Adipocyte (in vitro differentiated cells): ENCODE measurements around the gene ZNF33A.
"Not testable (repeated sequence)": the region's sequence is repeated elsewhere in the genome, so short reads cannot be mapped to it uniquely, and the experiment has no call there.

Experiments used
- DNase-seq: peaks from one replicate; pipeline ENCODE4 v3.0.0-alpha.2; 2015; ENCODE audit warnings: low read depth
- H3K27me3 ChIP-seq: replicated peaks from 2 replicates; pipeline ENCODE4 v1.7.0; 2013; ENCODE audit warnings: mild to moderate bottlenecking, low read length, moderate library complexity; ENCODE audit not compliant: control insufficient read depth, insufficient read depth
- H3K36me3 ChIP-seq: 2 replicates; pipeline ENCODE4 v1.7.0; 2013; ENCODE audit warnings: low read length, mild to moderate bottlenecking, moderate library complexity; ENCODE audit not compliant: control insufficient read depth, insufficient read depth, severe bottlenecking
- H3K4me1 ChIP-seq: 2 replicates; pipeline ENCODE4 v1.7.0; 2013; ENCODE audit warnings: mild to moderate bottlenecking, low read length, moderate library complexity; ENCODE audit not compliant: control insufficient read depth, insufficient read depth
- H3K4me3 ChIP-seq: 2 replicates; pipeline ENCODE4 v1.7.0; 2013; ENCODE audit warnings: mild to moderate bottlenecking, low read length, moderate library complexity
- H3K9ac ChIP-seq: 2 replicates; pipeline ENCODE4 v1.7.0; 2013; ENCODE audit warnings: mild to moderate bottlenecking, low read length, moderate library complexity
- H3K9me3 ChIP-seq: 2 replicates; pipeline ENCODE4 v1.7.0; 2013; ENCODE audit warnings: mild to moderate bottlenecking, low read length, moderate library complexity; ENCODE audit not compliant: control insufficient read depth

ZNF33A gene

GRCh38 chr10:38003588-38003987, 6.9 kb upstream of the ZNF33A start:
- Histone ChIP-seq H3K4me1 (no peaks in the 10 kb centered on the region), H3K4me3 (no peak overlapping the region), H3K27me3 (no peaks in the 10 kb centered on the region), H3K9ac (no peak overlapping the region), H3K36me3 (no peaks in the 10 kb centered on the region), H3K9me3 (no peaks in the 10 kb centered on the region)
- DNase-seq, result no peak

GRCh38 chr10:38007551-38007950, 2.9 kb upstream of the ZNF33A start:
- H3K4me1 ChIP-seq, result peaks cover 4% of the 10 kb centered on the region
- no peak overlapping the region for H3K4me3 ChIP-seq
- no peaks in the 10 kb centered on the region for H3K27me3 ChIP-seq
- no peak for DNase-seq
- H3K9ac ChIP-seq, result no peak overlapping the region
- no peaks in the 10 kb centered on the region for H3K36me3 ChIP-seq
- no peaks in the 10 kb centered on the region for H3K9me3 ChIP-seq

- no peak for DNase-seq
- H3K4me1 ChIP-seq, result peaks cover 4% of the 10 kb centered on the region
- no peaks in the 10 kb centered on the region for H3K9me3 ChIP-seq
- no peak overlapping the region for H3K9ac ChIP-seq
- no peaks in the 10 kb centered on the region for H3K36me3 ChIP-seq
- H3K27me3 ChIP-seq, result no peaks in the 10 kb centered on the region
- H3K4me3 ChIP-seq, result no peak overlapping the region
Measured at GRCh38 chr10:38007991-38008390, 2.5 kb upstream of the ZNF33A start.

- no peak overlapping the region for H3K9ac ChIP-seq
- DNase-seq, result no peak
- H3K4me1 ChIP-seq, result peaks cover 3% of the 10 kb centered on the region
- no peak overlapping the region for H3K4me3 ChIP-seq
- no peaks in the 10 kb centered on the region for H3K27me3 ChIP-seq
- peaks cover 59% of the 10 kb centered on the region for H3K36me3 ChIP-seq
- no peaks in the 10 kb centered on the region for H3K9me3 ChIP-seq
Measured at GRCh38 chr10:38016354-38016753, 5.9 kb downstream of the ZNF33A start.

GRCh38 chr10:38019124-38019523, 8.6 kb downstream of the ZNF33A start:
- peaks cover 66% of the 10 kb centered on the region for H3K36me3 ChIP-seq
- not testable (repeated sequence) for H3K9me3 ChIP-seq, H3K27me3 ChIP-seq, DNase-seq, H3K4me1 ChIP-seq, H3K4me3 ChIP-seq, H3K9ac ChIP-seq

GRCh38 chr10:38025283-38025682, 14.8 kb downstream of the ZNF33A start:
- no peak for DNase-seq
- no peak overlapping the region for H3K4me3 ChIP-seq
- H3K36me3 ChIP-seq, result peaks cover 63% of the 10 kb centered on the region
- H3K9me3 ChIP-seq, result no peaks in the 10 kb centered on the region
- no peak overlapping the region for H3K9ac ChIP-seq
- no peaks in the 10 kb centered on the region for H3K4me1 ChIP-seq
- no peaks in the 10 kb centered on the region for H3K27me3 ChIP-seq

- Histone ChIP-seq H3K4me3 (no peak overlapping the region), H3K27me3 (no peaks in the 10 kb centered on the region), H3K4me1 (peaks cover 5% of the 10 kb centered on the region), H3K9me3 (no peaks in the 10 kb centered on the region), H3K9ac (no peak overlapping the region), H3K36me3 (peaks cover 55% of the 10 kb centered on the region)
- DNase-seq, result no peak
Measured at GRCh38 chr10:38027986-38028385, 17.5 kb downstream of the ZNF33A start.

- Histone ChIP-seq H3K9ac (peak overlapping the region; percentile 58), H3K9me3 (no peaks in the 10 kb centered on the region), H3K36me3 (peaks cover 41% of the 10 kb centered on the region), H3K4me1 (peaks cover 10% of the 10 kb centered on the region), H3K27me3 (no peaks in the 10 kb centered on the region), H3K4me3 (peak overlapping the region; percentile 64)
- DNase-seq, result peak; percentile 25
Measured at GRCh38 chr10:38032886-38033285, 22.4 kb downstream of the ZNF33A start.

- Histone ChIP-seq H3K27me3 (no peaks in the 10 kb centered on the region), H3K4me1 (peaks cover 2% of the 10 kb centered on the region), H3K9ac (no peak overlapping the region), H3K9me3 (no peaks in the 10 kb centered on the region), H3K36me3 (peaks cover 27% of the 10 kb centered on the region), H3K4me3 (no peak overlapping the region)
- DNase-seq, result peak; percentile 34
Measured at GRCh38 chr10:38038107-38038931, 27.8 kb downstream of the ZNF33A start.

GRCh38 chr10:38038932-38039245, 28.4 kb downstream of the ZNF33A start:
- Histone ChIP-seq H3K36me3 (peaks cover 30% of the 10 kb centered on the region), H3K9ac (no peak overlapping the region), H3K27me3 (no peaks in the 10 kb centered on the region), H3K4me1 (no peaks in the 10 kb centered on the region), H3K9me3 (no peaks in the 10 kb centered on the region), H3K4me3 (no peak overlapping the region)
- DNase-seq, result no peak

- Histone ChIP-seq H3K27me3 (no peaks in the 10 kb centered on the region), H3K9me3 (no peaks in the 10 kb centered on the region), H3K9ac (no peak overlapping the region), H3K36me3 (peaks cover 17% of the 10 kb centered on the region), H3K4me3 (no peak overlapping the region), H3K4me1 (no peaks in the 10 kb centered on the region)
- DNase-seq, result no peak
Measured at GRCh38 chr10:38043516-38043915, 33.0 kb downstream of the ZNF33A start.

- H3K36me3 ChIP-seq, result peaks cover 17% of the 10 kb centered on the region
- H3K4me3 ChIP-seq, result no peak overlapping the region
Measured at GRCh38 chr10:38045129-38045528, 34.7 kb downstream of the ZNF33A start.

More at GRCh38 chr10:38045129-38045528, 34.7 kb downstream of the ZNF33A start:
- no peak for DNase-seq
- Histone ChIP-seq H3K27me3 (no peaks in the 10 kb centered on the region), H3K4me1 (no peaks in the 10 kb centered on the region), H3K9ac (no peak overlapping the region), H3K9me3 (no peaks in the 10 kb centered on the region)
